OCI-LY3 (cell line): ENCODE measurements around the gene TAF4.

Source experiments
- EZH2phosphoT487 ChIP-seq: fragments of 200-600 bp; shearing (Covaris generic); IDR thresholded peaks from 2 replicates; pipeline ENCODE4 v1.6.1; 2018; ENCODE audit warnings: antibody characterized with exemption, mixed run types, low read depth
- TF ChIP-seq, protein P1 (sequence below): fragments of 200-600, 300-600 bp; sonication (generic); IDR thresholded peaks from 2 replicates; pipeline ENCODE4 v1.5.1; 2014; ENCODE audit warnings: antibody characterized with exemption, low read length, low read depth

DNA sequence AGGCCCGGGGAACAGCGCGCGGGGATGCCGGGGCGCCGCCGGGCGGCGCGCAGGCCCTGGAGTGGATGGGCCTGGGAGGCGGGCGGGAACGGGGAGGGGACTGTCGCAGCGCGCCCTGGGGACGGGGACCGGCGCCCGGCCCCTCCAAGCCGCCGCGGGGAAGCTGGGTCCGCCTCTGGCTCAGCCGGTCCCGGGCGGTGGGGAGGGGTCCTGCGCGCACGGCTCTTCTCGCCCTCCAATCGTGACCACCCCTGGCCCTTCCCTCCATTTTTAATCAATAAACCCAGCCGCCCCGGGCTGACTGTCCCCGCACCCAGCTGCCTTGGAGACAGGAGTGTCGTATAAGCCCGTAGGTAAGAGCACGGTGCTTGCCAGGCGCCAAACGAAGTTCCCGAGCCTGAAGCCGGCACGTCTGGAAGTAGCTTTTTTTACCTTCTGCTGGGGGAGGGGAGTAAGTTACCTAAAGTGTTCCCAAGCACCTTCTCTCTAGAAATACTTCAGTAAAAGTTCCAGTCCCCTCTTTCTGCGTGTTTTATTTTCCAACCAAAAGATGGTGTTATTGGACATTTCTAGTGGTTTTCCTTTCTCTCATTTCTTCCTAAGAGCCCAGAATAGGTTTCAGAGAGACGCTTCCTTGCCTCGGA, 780 bp upstream of the TAF4 start:
- TF ChIP-seq, protein P1, sequence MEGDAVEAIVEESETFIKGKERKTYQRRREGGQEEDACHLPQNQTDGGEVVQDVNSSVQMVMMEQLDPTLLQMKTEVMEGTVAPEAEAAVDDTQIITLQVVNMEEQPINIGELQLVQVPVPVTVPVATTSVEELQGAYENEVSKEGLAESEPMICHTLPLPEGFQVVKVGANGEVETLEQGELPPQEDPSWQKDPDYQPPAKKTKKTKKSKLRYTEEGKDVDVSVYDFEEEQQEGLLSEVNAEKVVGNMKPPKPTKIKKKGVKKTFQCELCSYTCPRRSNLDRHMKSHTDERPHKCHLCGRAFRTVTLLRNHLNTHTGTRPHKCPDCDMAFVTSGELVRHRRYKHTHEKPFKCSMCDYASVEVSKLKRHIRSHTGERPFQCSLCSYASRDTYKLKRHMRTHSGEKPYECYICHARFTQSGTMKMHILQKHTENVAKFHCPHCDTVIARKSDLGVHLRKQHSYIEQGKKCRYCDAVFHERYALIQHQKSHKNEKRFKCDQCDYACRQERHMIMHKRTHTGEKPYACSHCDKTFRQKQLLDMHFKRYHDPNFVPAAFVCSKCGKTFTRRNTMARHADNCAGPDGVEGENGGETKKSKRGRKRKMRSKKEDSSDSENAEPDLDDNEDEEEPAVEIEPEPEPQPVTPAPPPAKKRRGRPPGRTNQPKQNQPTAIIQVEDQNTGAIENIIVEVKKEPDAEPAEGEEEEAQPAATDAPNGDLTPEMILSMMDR: no peak
- TF ChIP-seq EZH2phosphoT487: no peak
